Cardiac muscle cell (in vitro differentiated cells and primary cell): ENCODE data around the gene EMC6. TPM values are rescaled to one million over a fixed set of nuclear protein-coding genes. Genes with fewer than 3 reads are reported as not detected.

ENCODE experiments used
- DNase-seq, 2 donors: peaks; one replicate each; pipeline versions ENCODE4 v3.0.0 to v3.0.0-alpha.2; 2010 to 2017; ENCODE audit warnings: low read depth in 1 of 2, low spot score in 1 of 2
- H3K27ac ChIP-seq: fragments of 200-600 bp; sonication (generic); 2 replicates; pipeline ENCODE4 v1.5.1; 2016
- H3K27me3 ChIP-seq: fragments of 200-600 bp; sonication (generic); 2 replicates; pipeline ENCODE4 v1.6.0; 2016; ENCODE audit warnings: control low read depth
- H3K36me3 ChIP-seq: fragments of 200-600 bp; sonication (generic); 2 replicates; pipeline ENCODE4 v1.5.1; 2016; ENCODE audit warnings: control low read depth
- H3K4me1 ChIP-seq: fragments of 200-600 bp; sonication (generic); 2 replicates; pipeline ENCODE4 v1.8.1; 2017; ENCODE audit warnings: low read depth, mild to moderate bottlenecking, mixed run types
- H3K4me3 ChIP-seq: fragments of 200-600 bp; sonication (generic); 2 replicates; pipeline ENCODE4 v1.5.1; 2016; ENCODE audit warnings: mild to moderate bottlenecking
- H3K9me3 ChIP-seq: fragments of 200-600 bp; sonication (generic); 2 replicates; pipeline ENCODE4 v1.5.1; 2017; ENCODE audit warnings: low read depth, mild to moderate bottlenecking, control low read depth
- polyA plus RNA-seq: library from polyadenylated mRNA; unstranded; fragments of >200 nt; fragmentation: Nextera tagmentation; extraction: Ambion mirVana; gene quantifications from 2 replicates; pipeline ENCODE4 v1.2.1, GENCODE V29; 2016
- total RNA-seq: library from RNA; depleted of rRNA; stranded (reverse); fragments of >200 nt; gene quantifications from 2 replicates; pipeline ENCODE4 v1.2.3, GENCODE V29; 2016
- TF ChIP-seq, protein P1 (sequence below): IDR thresholded peaks from 2 replicates; pipeline ENCODE4 v1.5.1; 2012; ENCODE audit warnings: low read depth, mild to moderate bottlenecking, low read length

Gene EMC6
- total and polyA plus RNA-seq, 2 experiments from 2014 or later = 56.0 to 165 TPM

GRCh38 chr17:3718201-3718600, 49.6 kb downstream of the EMC6 start:
- H3K27ac ChIP-seq = no peak overlapping the region

DNA sequence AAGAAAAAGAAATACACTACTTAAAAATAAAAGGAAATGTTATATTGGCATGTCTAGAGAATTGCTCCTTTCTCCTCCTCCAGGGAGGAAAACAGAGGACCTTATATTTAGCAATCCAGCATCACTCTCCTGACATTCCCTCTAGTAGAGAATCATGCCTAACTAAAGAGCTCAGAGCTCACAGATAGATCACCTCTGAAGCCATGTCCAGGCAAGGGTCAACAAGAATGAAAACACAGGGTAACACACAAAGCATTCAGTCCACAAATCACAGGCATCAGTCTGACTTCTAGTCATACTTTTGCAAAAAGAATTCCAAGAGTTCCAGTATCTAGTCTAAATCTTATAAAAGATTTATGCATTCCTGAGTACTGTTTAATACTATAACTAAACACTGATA, 50.7 kb downstream of the EMC6 start:
- Histone ChIP-seq H3K9me3 (no peaks in the 10 kb centered on the region), H3K4me1 (no peaks in the 10 kb centered on the region), H3K36me3 (peaks cover 23% of the 10 kb centered on the region), H3K27ac (no peak overlapping the region), H3K27me3 (no peaks in the 10 kb centered on the region), H3K4me3 (no peak overlapping the region)
- TF ChIP-seq, protein P1, sequence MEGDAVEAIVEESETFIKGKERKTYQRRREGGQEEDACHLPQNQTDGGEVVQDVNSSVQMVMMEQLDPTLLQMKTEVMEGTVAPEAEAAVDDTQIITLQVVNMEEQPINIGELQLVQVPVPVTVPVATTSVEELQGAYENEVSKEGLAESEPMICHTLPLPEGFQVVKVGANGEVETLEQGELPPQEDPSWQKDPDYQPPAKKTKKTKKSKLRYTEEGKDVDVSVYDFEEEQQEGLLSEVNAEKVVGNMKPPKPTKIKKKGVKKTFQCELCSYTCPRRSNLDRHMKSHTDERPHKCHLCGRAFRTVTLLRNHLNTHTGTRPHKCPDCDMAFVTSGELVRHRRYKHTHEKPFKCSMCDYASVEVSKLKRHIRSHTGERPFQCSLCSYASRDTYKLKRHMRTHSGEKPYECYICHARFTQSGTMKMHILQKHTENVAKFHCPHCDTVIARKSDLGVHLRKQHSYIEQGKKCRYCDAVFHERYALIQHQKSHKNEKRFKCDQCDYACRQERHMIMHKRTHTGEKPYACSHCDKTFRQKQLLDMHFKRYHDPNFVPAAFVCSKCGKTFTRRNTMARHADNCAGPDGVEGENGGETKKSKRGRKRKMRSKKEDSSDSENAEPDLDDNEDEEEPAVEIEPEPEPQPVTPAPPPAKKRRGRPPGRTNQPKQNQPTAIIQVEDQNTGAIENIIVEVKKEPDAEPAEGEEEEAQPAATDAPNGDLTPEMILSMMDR = no peak
- no peak for DNase-seq

More at GRCh38 chr17:3718201-3718600, 49.6 kb downstream of the EMC6 start:
- Histone ChIP-seq H3K4me3 (no peak overlapping the region), H3K4me1 (no peaks in the 10 kb centered on the region), H3K36me3 (peaks cover 23% of the 10 kb centered on the region), H3K9me3 (no peaks in the 10 kb centered on the region), H3K27me3 (no peaks in the 10 kb centered on the region)
- TF ChIP-seq, protein P1 = no peak
- DNase-seq = no peak

Other genes starting within 250 kb of the EMC6 start
- gene OR1E2, start 235.0 kb upstream of the EMC6 start, total RNA-seq = not detected in 2 replicates
- gene OR1E2, start 235.0 kb upstream of the EMC6 start, polyA plus RNA-seq = 0.19 TPM in 1 of 2 replicates, not detected in the other
- not detected in 2 replicates for gene SPATA22, start 197.0 kb upstream of the EMC6 start, total RNA-seq
- gene SPATA22, start 197.0 kb upstream of the EMC6 start, polyA plus RNA-seq = not detected in 2 replicates
- not detected in 2 replicates for gene ASPA, start 192.8 kb upstream of the EMC6 start, total RNA-seq
- not detected in 2 replicates for gene ASPA, start 192.8 kb upstream of the EMC6 start, polyA plus RNA-seq
- gene TRPV3, start 111.0 kb upstream of the EMC6 start, total RNA-seq = 1.8 and 2.0 TPM in 2 replicates
- gene TRPV3, start 111.0 kb upstream of the EMC6 start, polyA plus RNA-seq = 1.1 and 1.2 TPM in 2 replicates
- 5.4 and 7.1 TPM in 2 replicates for gene TRPV1, start 59.4 kb upstream of the EMC6 start, total RNA-seq
- gene TRPV1, start 59.4 kb upstream of the EMC6 start, polyA plus RNA-seq = 4.0 and 5.0 TPM in 2 replicates
- 6.1 and 8.8 TPM in 2 replicates for gene SHPK, start 32.6 kb upstream of the EMC6 start, total RNA-seq
- gene SHPK, start 32.6 kb upstream of the EMC6 start, polyA plus RNA-seq = 3.6 and 5.0 TPM in 2 replicates
- 17.0 and 21.1 TPM in 2 replicates for gene CTNS, start 32.1 kb upstream of the EMC6 start, total RNA-seq
- 13.5 and 17.8 TPM in 2 replicates for gene CTNS, start 32.1 kb upstream of the EMC6 start, polyA plus RNA-seq
- gene TAX1BP3, start 234 bp upstream of the EMC6 start, total RNA-seq = 141 and 232 TPM in 2 replicates
- 155 and 286 TPM in 2 replicates for gene TAX1BP3, start 234 bp upstream of the EMC6 start, polyA plus RNA-seq
- 0.09 and 0.46 TPM in 2 replicates for gene P2RX5, start 27.3 kb downstream of the EMC6 start, total RNA-seq
- gene P2RX5, start 27.3 kb downstream of the EMC6 start, polyA plus RNA-seq = 0.46 TPM in 1 of 2 replicates, not detected in the other
- gene HASPIN, start 55.1 kb downstream of the EMC6 start, total RNA-seq = 2.4 and 10.8 TPM in 2 replicates
- 0.87 and 3.3 TPM in 2 replicates for gene HASPIN, start 55.1 kb downstream of the EMC6 start, polyA plus RNA-seq
- 15.6 and 18.1 TPM in 2 replicates for gene ITGAE, start 132.4 kb downstream of the EMC6 start, total RNA-seq
- gene ITGAE, start 132.4 kb downstream of the EMC6 start, polyA plus RNA-seq = 66.1 and 86.6 TPM in 2 replicates
- gene NCBP3, start 177.4 kb downstream of the EMC6 start, total RNA-seq = 16.8 and 32.2 TPM in 2 replicates
- gene NCBP3, start 177.4 kb downstream of the EMC6 start, polyA plus RNA-seq = 27.0 and 59.0 TPM in 2 replicates
- gene CAMKK1, start 224.2 kb downstream of the EMC6 start, total RNA-seq = 9.9 and 12.4 TPM in 2 replicates
- gene CAMKK1, start 224.2 kb downstream of the EMC6 start, polyA plus RNA-seq = 6.5 and 7.7 TPM in 2 replicates
- gene P2RX1, start 247.7 kb downstream of the EMC6 start, total RNA-seq = 1.9 and 3.2 TPM in 2 replicates
- gene P2RX1, start 247.7 kb downstream of the EMC6 start, polyA plus RNA-seq = 1.8 and 3.6 TPM in 2 replicates